Stomach smooth muscle (tissue), 2 donors: ENCODE measurements around the gene WNT7B.

Experiments
- H3K27ac ChIP-seq: one replicate; pipeline ENCODE4 v1.7.0; 2013; ENCODE audit warnings: mild to moderate bottlenecking, low read length, inconsistent platforms
- H3K27me3 ChIP-seq, 2 donors: one replicate each; pipeline ENCODE4 v1.7.0; 2013; ENCODE audit warnings: low read length in 2 of 2; ENCODE audit not compliant: insufficient read depth in 2 of 2, control insufficient read depth in 1 of 2
- H3K36me3 ChIP-seq, 2 donors: one replicate each; pipeline ENCODE4 v1.7.0; 2013; ENCODE audit warnings: low read length in 2 of 2; ENCODE audit not compliant: control insufficient read depth in 2 of 2, insufficient read depth in 2 of 2
- H3K4me1 ChIP-seq: one replicate; pipeline ENCODE4 v1.7.0; 2013; ENCODE audit warnings: low read length; ENCODE audit not compliant: control insufficient read depth, insufficient read depth
- H3K4me3 ChIP-seq, 2 donors: one replicate each; pipeline ENCODE4 v1.7.0; 2013; ENCODE audit warnings: low read length in 2 of 2
- H3K9ac ChIP-seq, 2 donors: one replicate each; pipeline ENCODE4 v1.7.0; 2013; ENCODE audit warnings: low read length in 2 of 2, mild to moderate bottlenecking in 1 of 2
- H3K9me3 ChIP-seq, 2 donors: one replicate each; pipeline ENCODE4 v1.7.0; 2013; ENCODE audit warnings: low read length in 2 of 2; ENCODE audit not compliant: control insufficient read depth in 2 of 2
- donor health status: healthy.
- donor health status: Pancreatic carcinoma.

The WNT7B gene

DNA sequence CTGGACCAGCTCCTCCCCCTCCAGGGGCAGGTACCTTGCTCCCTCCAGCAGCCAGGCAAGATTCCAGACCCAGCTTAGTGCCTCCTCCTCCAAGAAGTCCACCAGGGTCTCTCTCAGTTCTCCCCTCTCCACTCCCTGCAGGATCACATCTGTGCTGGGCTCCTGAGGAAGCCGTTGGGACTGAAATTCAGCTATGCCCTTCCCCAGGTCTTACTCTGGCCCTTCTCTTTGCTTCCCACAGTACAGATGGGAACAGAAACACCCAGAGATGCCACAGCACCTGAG is 14.6 kb downstream of the WNT7B start:
- Histone ChIP-seq H3K36me3 (no peaks in the 10 kb centered on the region), H3K27ac (no peak overlapping the region), H3K9me3 (no peaks in the 10 kb centered on the region), H3K9ac (no peak overlapping the region), H3K27me3 (peaks cover 6 to 7% of the 10 kb centered on the region in 2 donors), H3K4me3 (no peak overlapping the region), H3K4me1 (no peaks in the 10 kb centered on the region)

DNA sequence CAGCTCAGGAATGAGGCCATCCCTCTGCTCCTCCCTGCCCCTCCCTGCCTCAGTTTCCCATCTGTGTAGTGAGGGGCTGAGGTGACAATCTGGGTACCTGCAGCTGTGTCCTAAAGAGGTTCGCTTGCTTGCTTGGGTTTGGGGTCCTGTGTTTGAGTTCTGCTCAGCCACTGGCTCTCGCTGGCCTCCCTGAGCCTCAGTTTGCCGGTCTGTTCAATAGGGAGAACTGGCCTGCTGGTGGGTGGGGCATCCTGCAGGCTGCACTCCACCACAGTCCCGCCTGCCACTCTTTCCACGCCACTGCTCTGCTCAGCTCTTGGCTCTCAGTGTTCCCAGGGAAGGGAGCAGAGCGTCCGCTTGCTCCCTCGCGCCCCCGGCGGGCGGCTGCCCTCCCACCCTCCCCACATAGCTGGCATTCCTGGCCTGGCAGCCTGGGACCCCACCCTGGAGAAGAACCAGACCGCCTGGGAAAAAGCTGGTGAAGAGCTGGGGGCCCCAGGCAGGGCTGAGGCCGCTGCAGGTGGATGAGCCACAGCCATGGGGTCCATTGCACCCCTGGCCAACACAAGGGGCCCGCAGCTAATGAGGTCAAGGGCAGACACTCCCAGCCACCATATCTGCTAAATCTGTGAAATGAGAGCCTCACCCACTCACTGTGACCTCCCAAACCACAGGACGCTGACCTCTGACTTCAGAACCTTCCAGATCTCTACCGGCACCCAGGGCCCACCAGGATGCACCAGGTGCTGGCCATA is 15.1 kb downstream of the WNT7B start:
- Histone ChIP-seq H3K36me3 (no peaks in the 10 kb centered on the region), H3K4me3 (no peak overlapping the region), H3K27ac (no peak overlapping the region), H3K27me3 (peaks cover 4% of the 10 kb centered on the region in 2 donors), H3K4me1 (no peaks in the 10 kb centered on the region), H3K9me3 (no peaks in the 10 kb centered on the region), H3K9ac (no peak overlapping the region)

DNA sequence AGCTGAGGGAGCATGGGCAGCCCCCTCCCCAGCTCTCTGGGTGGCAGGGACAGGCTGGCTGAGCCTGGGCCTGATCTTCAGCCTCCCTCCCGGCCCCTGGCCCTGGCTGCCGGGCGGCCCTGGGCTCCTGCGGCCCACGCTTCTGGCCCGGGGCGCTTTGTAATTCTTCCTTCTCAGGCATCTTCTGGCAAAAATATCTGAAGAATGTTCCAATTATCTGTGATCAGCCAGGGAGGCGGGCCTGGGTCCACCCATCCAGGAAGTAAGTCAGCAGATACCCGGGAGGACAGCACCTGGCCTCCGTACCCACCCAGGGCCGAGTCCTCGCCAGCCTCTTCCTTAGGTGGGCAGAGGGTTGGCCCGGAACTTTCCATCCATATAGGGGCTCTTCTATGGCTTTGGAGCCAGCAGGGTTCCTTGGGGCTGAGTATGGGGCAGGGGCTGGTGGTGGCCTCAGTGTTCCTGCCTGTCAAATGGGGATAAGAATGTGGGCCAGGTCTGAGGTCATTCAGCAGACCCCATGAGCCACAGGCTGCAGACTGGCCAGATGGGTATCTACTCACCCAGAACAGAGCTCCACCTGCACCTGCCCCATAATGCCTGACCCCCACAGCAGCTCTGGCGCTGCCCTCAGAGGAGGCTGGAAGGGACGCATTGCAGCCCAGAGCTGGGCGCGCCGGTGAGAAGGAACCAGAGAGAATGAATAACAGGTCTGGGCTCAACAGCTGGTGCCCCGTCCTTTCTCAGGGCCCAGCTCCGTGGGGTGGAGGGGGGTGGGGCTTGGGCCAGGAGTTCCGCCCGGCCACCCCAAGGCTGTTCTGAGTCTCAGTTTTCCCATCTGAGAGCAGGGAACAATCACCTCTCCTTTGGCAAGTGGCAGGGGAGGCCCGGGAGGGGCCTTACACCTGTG is 16.2 kb downstream of the WNT7B start:
- peaks cover 6 to 10% of the 10 kb centered on the region in 2 donors for H3K27me3 ChIP-seq
- no peaks in the 10 kb centered on the region for H3K4me1 ChIP-seq
- no peak overlapping the region for H3K9ac ChIP-seq
- H3K27ac ChIP-seq: no peak overlapping the region
- H3K36me3 ChIP-seq: no peaks in the 10 kb centered on the region
- H3K4me3 ChIP-seq: no peak overlapping the region
- H3K9me3 ChIP-seq: no peaks in the 10 kb centered on the region

DNA sequence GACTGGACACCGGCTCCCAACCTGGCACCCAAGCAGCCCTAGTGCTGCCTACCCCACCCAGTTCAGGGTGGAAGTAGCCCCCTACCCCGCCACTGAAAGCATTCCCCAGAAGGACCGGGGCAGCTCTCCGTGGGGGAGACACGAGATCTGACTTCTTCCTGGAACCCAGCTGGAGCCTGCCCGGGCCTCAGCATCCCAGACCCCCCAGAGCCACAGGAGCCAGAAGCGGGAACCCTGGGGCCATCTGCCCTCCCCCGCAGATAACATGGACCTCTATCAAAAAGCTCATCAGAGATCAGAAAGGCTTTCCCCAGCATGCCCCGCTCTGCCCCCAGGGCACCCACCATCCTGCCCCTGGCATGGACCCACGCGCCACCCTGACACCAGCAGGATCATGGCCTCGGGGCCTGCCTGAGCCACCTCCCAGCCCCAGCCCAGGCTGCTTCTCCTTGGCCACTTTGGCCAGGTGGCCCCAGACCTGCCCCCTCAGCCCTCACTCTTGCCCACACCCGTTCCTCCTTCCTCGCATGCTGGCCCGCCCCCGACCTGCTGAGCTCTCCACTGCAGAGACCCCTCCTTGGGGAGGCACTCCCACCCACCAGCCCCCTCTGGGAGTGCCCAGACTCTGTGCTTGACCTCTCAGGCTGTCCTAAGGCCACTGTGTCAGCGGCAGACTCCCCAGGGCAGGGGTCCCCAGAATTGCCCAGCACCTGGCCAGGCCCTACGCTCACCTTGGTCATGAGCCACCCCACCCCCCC is 17.1 kb downstream of the WNT7B start:
- Histone ChIP-seq H3K36me3 (no peaks in the 10 kb centered on the region), H3K27ac (no peak overlapping the region), H3K9ac (no peak overlapping the region), H3K4me3 (no peak overlapping the region), H3K4me1 (no peaks in the 10 kb centered on the region), H3K27me3 (peaks cover 4 to 6% of the 10 kb centered on the region in 2 donors), H3K9me3 (no peaks in the 10 kb centered on the region)

- Histone ChIP-seq H3K27me3 (peaks cover 5 to 6% of the 10 kb centered on the region in 2 donors), H3K9ac (no peak overlapping the region), H3K4me1 (no peaks in the 10 kb centered on the region), H3K36me3 (no peaks in the 10 kb centered on the region), H3K27ac (no peak overlapping the region), H3K4me3 (no peak overlapping the region), H3K9me3 (no peaks in the 10 kb centered on the region)
Measured at GRCh38 chr22:45958971-45959370, 18.0 kb downstream of the WNT7B start.

DNA sequence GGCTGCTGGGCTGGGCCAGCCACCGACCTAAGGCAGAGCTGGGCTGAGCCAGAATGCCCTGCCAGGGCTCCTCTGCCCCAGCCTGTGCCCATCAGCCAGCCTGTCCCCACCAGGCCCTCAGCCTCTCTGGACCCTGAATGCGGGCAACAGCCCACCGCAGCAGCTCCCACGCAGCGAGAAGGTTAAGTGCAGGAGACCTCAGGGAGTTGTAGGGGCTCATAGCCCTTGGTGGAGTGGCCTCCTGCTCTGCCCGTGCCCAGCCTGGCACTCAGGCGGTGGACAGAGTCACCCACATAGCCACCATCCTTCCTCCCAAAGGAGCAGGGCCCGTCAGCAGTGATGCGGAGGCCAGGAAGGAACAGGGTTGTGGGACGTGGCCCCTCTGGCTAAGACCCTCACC is 19.1 kb downstream of the WNT7B start:
- Histone ChIP-seq H3K9me3 (no peaks in the 10 kb centered on the region), H3K4me3 (no peak overlapping the region), H3K36me3 (no peaks in the 10 kb centered on the region), H3K27me3 (peaks cover 6% of the 10 kb centered on the region in 2 donors), H3K9ac (no peak overlapping the region), H3K27ac (no peak overlapping the region), H3K4me1 (no peaks in the 10 kb centered on the region)

DNA sequence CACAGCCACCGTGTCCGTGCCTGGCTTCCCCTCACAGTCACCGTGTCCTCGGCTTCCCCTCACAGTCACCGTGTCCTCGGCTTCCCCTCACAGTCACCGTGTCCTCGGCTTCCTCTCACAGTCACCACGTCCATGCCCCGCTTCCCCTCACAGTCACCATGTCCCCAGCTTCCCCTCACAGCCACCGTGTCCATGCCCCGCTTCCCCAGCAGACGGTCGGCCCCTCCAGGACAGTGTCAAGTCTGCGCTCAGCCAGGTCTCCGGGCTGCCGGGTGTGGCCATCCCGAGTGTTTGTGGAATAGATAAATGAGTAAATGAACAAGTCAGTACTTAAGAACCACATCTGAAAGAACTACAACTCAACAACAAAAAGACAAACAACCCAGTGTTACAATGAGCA is 23.8 kb downstream of the WNT7B start:
- Histone ChIP-seq H3K4me3 (no peak overlapping the region), H3K36me3 (no peaks in the 10 kb centered on the region), H3K27ac (no peak overlapping the region)

DNA sequence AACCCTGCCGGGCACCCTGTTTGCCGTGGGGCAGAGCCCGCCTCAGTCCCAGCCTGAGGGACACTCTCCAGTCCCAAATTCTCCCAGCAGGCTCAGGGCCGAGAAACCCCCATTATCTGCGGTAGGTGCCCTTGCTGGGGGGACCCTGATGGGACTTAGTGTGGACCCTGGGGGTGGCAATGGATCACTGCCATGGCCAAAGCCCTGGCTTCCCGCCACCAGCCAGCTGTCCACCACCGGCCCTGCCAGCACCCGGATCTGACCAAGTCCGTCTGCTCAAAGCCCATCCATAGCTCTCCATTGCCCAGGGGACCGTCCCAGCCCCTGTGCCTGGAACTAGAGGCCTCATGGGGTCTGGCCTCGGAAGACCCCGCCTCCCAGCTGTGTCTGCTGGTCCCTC is 24.4 kb downstream of the WNT7B start:
- Histone ChIP-seq H3K4me1 (no peaks in the 10 kb centered on the region), H3K9me3 (no peaks in the 10 kb centered on the region), H3K36me3 (no peaks in the 10 kb centered on the region), H3K27ac (no peak overlapping the region), H3K9ac (no peak overlapping the region), H3K4me3 (no peak overlapping the region), H3K27me3 (peaks cover 6 to 9% of the 10 kb centered on the region in 2 donors)

More for the DNA sequence above, 23.8 kb downstream of the WNT7B start:
- peaks cover 6 to 9% of the 10 kb centered on the region in 2 donors for H3K27me3 ChIP-seq
- H3K9me3 ChIP-seq: no peaks in the 10 kb centered on the region
- no peaks in the 10 kb centered on the region for H3K4me1 ChIP-seq
- H3K9ac ChIP-seq: no peak overlapping the region

DNA sequence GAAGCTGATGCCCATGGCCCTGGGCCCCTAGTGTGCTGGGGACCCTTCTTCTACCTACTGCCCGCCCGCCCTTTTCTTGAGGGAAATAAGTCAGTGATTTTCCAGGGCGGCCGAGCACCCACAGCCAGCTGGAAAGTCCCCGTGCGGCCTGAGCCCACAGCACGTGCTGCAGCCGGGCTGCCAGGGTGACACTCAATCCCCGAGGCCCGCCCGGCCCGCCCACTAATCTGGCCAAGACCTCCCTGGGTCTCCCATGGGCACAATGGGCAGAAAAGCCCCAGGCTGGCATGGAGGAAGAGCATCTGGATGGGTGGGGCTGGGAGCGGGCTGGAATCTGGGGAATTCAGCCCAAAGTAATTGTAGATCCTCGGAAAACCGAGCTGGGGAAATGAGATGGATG is 24.8 kb downstream of the WNT7B start:
- Histone ChIP-seq H3K9me3 (no peaks in the 10 kb centered on the region), H3K4me3 (no peak overlapping the region), H3K36me3 (no peaks in the 10 kb centered on the region), H3K27me3 (peaks cover 6 to 9% of the 10 kb centered on the region in 2 donors), H3K4me1 (no peaks in the 10 kb centered on the region), H3K9ac (no peak overlapping the region), H3K27ac (no peak overlapping the region)

GRCh38 chr22:45949891-45950290 is 27.1 kb downstream of the WNT7B start:
- Histone ChIP-seq H3K9ac (no peak overlapping the region), H3K4me3 (no peak overlapping the region), H3K4me1 (no peaks in the 10 kb centered on the region), H3K9me3 (no peaks in the 10 kb centered on the region), H3K27ac (no peak overlapping the region), H3K36me3 (no peaks in the 10 kb centered on the region), H3K27me3 (peaks cover 2 to 3% of the 10 kb centered on the region in 2 donors)
